Right lobe of liver (tissue), 4 donors: Measurements from ENCODE around the gene PHYH.

ENCODE experiments used
- CTCF ChIP-seq, 4 donors: fragments of 200-600 bp in 3 of 4; fragments of 450-650 bp in 1 of 4; IDR thresholded peaks; one replicate each; pipeline versions ENCODE4 v1.5.1 to v1.8.0; 2016 to 2022; ENCODE audit warnings: antibody characterized with exemption in 4 of 4, mild to moderate bottlenecking in 2 of 4
- POLR2A ChIP-seq: fragments of 450-650 bp; IDR thresholded peaks from one replicate; pipeline ENCODE4 v1.6.1; 2017; ENCODE audit warnings: antibody characterized with exemption, mild to moderate bottlenecking
- donor health status: DM: no; HTN: no; CAD: no.
- donor health status: DM: no; HTN: no; CAD: no.
- donor health status: DM: no; HTN: yes; CAD: no.

GRCh38 chr10:13317474-13317873 lies 17.6 kb upstream of the PHYH start:
- TF ChIP-seq CTCF (IDR thresholded peaks at IDR 0.05) (no peak), POLR2A (no peak)
